Islet precursor cell (in vitro differentiated cells): Measurements from ENCODE around the gene HOXB13.

Experiments
- DNase-seq: peaks from one replicate; pipeline ENCODE4 v3.0.0-alpha.2; 2018

HOXB13 gene

DNA sequence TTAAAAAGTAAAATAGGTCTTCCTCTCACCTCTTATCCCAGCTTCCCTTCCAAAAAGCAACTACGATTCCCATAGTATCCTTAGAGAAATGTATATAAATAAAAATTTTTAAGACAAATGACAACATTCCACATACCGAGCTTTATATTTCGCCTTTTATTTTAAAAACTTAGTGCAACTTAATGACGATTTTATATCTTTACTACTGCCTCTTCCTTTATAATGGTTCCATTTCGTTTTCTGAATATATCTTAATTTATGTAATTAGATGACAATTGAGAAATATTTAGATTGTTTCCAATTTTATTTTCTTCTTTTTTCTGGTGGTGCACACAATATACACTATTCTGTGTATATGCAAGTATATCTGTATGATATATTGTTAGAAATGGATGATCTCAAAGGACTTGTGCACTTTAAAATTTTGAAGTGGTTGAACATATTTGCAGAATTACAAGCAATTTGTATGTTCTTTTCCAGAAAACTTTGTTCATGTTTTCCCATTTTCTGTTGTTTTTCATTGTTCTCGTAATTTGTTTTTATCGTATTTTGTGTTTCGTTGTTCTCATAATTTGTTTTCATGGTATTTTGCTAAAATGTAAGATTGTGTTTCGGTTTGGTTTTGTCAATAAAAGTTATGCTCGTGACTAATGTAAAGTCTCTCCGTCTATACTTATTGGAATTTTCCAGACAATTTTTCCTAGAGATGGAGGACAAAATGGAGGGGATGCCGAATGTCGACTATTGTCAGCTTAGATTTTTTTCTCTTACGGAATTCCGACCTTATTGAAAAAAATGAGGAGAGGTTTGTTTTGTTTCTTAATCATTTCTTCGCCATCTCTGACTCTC, 20.4 kb upstream of the HOXB13 start:
- DNase-seq, result no peak

DNA sequence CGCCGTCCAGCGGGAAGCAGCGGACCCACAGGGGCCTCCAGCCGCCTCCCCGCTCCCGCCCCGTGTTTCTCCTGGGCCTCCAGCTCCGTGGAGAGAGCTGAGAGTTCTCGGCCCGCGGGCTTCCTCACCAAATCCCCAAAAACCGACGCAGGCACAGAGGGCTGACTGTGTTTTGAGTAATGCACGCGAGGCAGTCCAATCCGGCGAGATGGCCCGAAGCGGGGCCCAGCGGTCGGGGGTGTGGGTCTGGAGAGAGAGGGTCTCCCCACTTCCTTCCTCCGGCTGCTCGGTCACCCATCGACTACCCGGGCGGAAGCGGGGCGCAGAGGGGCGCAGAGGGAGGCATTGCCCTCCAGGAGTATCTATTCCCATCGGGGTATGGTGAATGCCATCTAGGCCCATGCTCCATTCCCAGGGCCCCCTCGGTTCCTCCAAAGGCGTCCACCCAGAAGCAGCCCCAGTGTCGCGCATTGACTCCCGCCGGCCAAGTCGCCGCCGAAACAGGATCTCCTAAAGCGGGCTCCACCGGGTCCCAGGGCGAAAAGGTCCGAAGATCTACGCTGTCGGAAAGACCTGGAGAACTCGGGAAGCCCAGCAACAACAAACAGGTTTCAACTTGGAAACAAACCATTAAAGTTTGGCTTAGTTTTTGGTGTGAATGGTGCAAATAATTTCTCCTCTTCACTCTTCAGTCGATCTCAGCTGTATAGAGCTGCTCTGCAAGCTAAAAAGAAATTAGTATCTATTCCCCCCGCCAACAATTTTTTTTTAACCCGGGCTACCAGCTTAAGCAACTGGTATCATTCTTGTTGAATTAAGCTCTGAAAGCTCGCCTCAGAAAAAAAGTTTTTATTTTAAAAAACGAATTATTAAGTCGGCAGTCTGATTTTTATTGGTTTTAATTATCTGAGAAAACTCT, 19.2 kb upstream of the HOXB13 start:
- peak; percentile 68 for DNase-seq

DNA sequence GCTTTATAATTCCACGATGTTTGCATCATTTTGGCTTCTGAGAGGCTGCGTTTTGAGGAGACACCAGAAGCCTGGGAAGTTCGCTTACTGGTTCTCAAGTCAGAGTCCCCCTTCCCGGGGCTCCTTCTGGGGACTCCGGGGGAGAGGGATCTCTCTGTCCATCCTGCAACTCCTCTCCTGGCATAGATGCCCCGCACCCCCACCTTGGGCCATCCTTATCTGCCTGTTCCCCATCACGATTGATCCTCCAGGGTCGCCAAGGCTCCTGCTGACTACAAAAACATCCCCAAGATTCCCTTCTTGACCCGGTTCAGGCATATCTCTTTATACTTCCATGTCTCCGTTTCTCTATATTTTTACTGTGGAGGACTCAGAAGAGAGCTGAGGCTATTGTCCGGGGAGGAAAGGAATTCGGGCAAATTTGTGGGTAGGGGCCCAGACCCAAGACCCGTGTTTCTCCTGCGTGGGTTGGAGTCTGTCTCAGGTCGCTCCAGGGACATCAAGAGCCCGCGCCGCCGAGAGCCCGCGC, 18.4 kb upstream of the HOXB13 start:
- DNase-seq, result no peak

DNA sequence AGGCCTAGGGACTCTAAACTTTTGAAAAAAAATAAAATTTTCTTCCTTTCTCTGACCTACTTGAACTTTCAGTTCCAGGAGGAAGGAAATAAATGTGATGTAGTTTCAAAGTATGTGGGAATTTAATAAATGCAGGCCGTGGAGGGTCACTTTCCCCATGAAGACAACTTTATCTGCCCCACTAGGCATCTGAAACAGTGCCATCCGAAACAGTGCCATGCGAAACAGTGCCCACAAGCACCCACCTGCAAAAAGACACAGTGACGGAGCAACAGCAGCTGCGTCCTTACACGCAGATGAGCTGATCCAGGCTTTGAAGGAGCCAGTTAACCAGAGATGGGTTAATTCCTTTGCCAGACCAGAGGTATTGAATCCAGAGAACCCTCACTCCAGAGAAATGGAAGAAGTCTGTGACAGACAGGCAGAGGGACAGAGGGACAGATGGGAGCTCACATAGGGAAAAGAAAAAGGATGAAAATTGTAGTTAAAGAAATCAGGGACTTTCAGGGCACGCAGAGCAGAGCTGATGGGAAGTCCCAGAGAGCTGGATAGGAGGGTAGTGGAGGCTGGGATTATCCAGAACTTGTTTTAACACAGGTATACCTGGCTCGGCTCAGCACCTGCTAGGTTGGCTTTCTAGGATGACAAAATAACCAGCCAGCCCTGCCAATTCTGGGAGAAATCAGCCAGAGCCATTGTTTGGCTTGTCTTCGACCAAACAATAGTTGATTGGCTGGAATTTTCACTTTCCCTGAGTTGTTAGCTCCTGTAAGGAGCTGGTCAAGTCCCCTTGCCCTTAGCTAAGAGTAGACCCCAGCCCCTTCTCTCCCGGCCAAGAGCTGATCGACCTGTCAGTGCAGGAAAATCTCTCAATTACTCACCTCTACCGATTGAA, 17.1 kb upstream of the HOXB13 start:
- DNase-seq, result no peak

DNA sequence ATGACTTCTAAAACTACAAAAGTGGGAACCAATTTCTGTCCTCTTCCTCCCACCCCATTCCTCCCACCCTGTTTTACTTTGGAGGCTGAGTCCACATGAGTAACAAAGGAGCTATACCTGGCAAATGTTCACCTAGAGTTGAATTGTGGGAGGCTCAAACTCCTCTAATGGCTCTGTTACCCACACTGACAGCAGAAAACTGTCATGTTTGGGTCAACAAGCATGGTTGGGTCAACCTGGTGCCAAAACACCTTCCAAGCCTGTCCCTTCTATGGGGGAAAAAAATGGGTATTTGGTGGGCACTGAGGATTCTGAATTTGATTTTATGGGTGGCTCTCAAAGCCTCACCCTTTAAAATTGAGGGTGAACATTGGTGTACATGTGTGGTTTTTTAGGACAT, 12.0 kb upstream of the HOXB13 start:
- DNase-seq, result no peak

DNA sequence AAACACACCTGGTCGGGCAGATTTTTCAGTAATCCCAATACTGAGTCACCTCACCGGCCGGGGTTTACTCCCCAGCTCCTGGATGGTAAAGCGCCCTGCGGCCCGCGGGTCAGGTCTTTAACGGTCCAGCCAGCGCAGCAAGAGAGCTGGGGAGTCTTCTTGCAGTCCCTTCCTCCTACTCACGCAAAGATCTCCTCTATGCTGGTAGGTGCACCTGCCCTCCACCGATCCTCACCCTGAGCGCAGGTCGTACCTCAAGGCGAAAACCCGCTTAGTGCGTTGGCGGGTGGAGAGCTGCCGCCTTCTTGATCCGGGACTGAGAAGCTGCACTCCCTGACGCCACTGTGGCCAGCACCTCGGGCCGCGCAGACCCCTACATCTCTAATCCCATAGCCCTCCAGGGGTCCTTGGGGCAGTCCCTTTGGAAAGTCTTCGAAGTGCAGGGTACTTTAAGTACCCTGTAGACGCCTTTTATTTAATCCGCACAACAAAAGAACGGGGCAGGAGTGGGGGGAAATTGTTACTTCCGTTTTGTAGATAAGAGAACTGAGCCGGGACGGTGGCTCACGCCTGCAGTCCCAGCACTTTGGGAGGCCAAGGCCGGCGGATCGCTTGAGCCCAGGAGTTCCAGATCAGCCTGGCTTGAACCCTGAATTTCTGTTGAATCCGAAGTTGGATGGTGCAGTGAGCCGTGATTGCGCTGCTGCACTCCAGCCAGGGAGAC, 10.4 kb upstream of the HOXB13 start:
- peak; percentile 70 for DNase-seq

DNA sequence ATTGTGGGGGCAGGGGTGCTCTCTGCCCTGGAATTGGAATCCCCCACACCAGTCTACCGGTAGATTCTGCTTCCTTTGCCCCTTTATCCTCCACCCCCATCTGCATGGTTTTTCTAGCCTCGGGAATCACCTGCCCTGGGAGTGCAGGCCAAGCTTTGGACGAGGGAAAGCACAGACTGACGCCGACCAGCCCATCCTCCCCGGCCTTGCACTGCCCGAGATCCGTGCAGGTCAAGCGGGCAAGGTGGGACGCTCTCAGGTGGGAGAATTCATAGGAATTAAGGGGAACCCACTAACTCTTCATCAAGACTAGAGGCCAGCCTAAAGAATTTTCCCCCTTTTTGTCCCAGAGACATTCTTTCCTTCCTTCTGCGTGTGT, 9.9 kb upstream of the HOXB13 start:
- no peak for DNase-seq

DNA sequence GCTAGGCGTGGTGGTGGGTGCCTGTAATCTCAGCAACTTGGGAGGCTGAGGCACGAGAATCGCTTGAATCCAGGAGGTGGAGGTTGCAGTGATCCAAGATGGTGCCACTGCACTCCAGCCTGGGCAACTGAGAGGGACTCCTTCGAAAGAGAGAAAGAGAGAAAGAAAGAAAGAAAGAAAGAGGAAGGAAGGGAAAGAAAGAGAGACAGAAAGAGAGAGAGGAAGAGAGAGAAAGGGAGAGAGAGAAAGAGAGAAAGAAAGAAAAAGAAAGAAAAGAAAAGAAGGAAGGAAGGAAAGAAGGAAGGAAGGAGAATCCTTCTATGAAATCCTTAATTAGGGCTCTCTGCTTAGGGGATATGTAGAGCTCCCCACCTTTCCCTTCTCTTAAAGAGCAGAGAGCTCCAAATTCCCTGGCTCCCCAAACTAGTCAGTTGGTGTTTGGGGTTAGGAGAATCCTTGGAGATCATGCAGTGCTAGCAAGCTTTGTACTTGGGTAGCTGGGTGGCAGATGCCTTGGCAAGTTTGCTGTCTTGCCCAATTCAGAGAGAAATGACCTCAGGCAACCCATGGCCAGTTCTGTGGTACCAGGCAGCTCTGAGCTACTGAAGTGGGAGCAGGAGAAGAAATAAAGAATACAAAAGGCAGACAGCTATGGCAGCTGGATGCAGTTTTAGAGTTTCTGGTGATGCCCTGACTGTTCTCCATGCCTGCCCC, 8.9 kb upstream of the HOXB13 start:
- DNase-seq, result no peak

DNA sequence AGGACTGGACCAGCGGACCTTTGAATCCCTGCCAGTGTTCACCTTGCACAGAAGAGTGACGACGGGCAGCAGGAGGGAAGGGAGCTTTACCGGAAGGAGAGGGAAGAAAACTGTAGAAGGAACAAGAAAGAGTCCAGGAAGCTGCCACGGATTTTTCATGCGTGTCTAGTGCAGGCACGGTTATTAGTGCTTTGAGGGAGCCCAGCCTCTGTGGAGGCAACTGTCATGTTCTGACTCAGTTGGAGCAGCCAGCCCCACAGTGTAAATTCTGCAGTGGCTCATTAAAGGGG, 6.5 kb upstream of the HOXB13 start:
- DNase-seq, result no peak

DNA sequence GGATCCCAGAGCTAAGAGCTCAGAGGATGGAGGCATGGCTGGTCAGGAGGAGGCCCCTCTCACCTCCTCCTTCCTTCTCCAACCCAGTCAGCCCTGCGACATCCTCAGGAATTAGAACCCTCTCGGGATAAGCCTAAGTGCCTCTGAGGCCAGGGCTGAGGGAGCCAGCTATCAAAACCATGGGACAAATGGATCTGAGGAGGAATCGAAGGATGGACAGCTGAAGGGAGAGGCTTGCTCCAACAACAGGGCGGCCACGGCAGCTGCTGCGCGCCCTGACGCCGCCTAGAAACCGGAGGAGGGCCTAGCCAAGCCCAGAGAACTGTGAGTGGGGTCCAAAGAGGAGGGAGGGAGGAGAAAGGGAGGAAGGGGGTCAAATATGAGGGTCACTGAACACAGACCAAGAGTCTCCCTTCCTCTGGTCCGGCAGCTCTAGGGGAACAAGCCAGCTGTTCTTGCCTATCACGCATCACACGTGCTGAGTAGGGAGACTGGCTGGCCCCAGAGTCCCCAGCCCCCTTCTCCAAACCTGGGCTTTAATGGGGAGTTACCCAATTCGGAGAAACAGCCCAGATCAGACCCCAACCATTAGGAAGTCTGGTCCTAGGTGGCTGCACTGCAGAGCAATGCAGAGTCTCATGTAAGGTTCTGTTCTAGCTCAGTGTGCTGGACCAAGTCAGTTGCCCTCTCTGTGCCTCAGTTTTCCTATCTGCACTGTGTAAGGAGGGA, 5.9 kb upstream of the HOXB13 start:
- DNase-seq, result no peak

DNA sequence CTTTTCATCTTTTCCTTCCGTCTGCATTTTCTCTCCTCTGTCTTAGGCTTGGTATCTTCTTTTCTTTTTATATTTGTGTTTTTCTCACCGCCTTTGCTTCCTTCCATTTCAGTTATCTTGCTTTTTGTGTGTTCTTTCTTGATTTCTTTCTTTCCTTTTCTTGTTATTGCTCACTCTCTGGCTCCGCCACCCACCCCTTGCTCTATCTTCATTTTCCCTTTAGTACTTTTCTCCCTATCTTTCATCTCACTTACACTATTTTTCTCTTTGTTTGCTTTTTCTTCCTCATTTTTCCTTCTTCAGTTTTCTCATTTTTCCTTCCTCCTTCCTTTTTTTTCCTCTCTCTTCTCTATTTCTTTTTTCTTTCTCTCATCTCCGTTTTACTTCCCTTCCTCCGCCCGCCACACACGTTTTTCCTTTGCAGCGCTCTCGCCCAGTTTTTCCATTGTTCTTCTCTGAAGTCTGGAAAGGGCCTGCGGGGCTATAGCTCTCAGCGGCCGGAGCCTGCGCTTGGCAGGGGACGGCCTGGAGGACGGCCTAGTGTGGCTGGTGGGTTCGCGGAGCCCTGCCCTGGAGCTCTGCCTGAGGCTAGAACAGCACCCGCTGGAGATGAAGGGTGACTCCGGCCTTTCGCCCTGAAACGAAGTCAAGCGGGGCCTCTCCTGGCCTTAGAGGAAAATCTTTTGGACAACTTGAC, 5.2 kb upstream of the HOXB13 start:
- DNase-seq, result peak; percentile 81

DNA sequence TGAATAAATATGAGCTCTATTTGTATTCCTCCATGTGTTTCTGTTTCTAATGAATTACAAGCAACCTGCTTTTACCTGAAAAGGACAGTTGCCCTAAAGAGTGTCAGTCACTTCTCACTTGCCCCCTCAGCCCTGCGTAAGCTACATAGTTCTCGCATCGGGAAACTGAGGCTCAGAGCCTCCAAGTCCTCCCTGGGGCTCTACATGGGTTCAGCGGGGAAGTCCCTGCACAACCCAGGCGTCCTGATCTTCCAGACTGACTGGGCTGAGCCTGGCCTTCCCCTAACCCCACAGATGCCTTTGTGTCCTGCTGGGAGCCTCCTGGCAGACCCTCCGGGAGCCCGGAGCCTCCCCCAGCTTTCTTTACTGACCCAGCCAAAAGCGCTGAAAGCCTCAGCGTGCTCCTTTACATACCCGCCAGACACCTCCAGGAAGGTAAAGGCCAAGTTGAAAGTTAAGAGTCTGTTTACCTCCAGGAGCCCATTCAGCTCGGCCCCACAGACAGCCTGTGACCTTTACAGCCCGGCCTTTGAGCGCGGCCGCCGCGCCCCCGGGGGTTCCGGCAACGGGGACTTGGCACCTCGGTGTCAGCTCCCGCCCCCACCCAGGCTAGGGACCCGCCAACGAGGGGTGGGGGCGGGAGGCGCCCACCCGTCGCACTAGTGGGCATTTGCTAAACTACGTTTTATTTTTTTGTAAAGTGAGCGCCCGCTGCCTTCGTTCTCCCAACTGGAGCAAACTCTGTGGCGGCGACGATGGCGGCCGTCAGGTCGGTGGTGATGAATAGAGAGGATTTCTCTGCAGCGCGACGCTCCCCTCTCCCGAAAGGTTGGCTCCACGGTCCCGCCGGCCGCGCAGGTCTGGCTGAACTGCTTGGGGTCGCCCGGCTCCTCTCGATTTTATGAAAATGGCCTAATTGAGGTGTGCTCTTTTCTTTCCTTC, 4.4 kb upstream of the HOXB13 start:
- peak; percentile 73 for DNase-seq

DNA sequence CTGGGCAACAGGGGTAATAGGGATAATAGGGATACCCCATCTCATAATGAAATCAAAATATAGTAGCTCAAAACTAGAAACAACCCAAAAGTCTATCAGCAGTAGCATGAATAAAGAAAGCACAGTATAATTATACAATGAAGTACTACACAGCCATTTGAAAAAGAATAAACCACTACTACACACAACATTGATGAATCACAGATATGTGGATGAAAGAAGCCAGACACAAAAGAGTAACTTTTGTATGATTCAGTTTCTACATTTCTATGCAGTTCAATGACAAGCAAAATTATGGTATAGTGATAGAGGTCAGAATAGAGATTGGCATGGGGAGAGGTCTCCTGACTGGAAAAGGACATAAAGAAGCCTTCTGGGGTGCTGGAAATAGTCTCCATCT, 2.8 kb upstream of the HOXB13 start:
- no peak for DNase-seq

DNA sequence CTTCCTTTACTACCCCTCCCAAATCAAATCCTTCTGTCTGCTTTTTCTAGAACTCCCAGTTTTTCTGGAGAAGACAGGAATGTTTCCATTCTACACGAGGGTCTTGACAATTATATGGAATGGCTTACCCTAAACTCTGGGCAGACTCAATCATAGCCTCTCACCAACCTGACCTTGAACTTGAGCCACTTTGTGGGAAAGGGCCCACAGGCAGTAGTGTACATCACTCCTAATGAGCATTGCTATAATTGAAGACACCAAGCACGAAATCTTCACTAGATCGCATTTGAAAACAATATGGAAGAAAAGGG, 1.6 kb upstream of the HOXB13 start:
- DNase-seq, result no peak

DNA sequence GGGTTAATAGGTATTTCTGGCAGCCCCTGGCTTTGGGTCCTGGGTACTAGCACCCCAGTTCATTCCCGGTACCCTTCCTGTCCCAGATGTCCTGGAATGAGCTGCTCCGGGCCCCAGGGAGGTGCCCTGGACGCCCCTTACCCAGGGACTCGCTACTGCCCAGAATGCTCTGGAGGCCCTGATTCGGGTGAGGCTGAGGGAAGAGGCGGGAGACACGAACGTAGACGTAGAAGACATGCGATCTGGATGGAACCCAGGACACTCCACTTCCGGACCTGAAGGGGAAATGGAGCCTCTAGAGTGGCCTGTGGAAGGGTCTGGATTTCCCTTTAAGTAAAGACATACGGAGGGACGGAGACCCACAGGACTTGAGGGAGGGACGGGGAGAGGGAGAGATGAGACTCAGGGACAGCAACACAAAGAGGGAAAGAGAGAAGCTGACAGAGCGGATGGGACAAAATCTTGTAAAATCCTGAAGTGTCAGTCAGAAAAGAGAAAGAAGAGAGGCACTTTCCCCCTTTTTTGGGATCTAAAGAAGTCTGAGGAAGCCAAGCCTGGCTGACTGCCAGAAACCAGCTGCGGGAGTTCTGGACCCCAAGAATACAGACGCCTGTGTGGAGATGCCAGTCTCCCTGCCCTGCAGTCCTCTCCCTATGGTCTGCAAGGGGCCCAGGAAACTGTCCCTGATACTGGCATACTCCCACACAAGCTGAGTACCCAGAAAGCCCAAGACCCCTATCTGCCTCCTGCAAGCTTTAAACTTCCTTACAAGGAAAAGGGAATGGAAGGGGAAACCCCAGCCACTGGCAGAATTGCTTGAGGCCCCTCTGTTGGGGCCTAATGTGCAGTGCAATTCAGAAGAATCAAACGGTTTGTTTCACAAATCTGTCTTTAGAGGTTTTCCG, 1.0 kb upstream of the HOXB13 start:
- peak; percentile 70 for DNase-seq

DNA sequence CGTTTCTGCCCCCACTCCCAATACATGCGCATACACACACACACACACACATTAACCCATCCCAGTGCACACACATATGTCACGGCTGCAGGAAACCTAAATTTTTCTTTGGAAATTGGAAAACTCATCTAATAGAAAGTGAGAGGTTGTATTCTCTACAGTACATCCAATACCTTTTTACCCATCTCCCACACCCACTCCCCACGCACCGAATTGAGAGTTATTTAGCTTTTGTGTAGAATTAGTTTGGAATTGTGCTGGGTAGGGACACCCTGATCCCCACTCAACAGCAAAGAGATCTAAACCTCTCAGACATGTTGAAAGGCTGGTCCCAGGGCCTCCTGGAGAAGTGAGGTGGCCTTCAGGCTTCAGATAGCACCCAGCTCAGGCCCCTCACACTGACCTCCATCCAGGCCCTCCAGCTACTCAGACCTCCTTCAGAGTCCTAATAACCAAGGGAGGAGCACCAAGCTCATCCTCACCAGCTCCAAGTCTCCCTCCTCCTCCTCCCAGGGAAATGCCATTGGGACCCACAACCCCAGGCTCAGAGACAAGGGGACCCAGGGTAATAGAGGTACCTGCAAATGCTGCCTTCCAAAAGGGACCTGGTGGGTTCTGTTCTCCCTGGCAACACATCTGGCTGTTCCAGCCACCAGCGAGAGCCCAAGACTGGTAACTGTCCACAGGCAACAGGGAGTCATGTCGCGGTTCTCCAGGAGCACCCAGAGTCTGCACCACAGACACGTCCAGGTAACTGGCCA, 955 bp downstream of the HOXB13 start:
- no peak for DNase-seq

DNA sequence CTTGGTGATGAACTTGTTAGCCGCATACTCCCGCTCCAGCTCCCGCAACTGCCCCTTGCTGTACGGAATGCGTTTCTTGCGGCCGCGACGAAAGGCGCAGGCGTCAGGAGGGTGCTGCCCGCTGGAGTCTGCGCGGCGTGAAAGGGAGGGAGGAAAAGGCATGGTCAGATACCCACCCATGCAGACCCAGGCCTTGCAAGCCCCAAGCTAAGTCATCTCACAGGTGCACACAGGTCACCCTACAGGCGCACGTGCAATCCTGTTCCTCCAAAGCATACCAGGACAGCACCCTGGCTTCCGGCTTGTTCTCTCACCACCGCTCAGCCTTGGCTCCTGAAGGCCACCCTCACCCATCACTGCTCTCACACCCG, 1.6 kb downstream of the HOXB13 start:
- DNase-seq, result peak; percentile 63
